GM12801 (cell line): ENCODE results near the gene PPP2R5E.

Experiments
- TF ChIP-seq, protein P1 (sequence below): IDR thresholded peaks from one replicate; pipeline ENCODE4 v1.5.1; 2011; ENCODE audit warnings: control low read depth; ENCODE audit not compliant: insufficient read length; ENCODE audit errors: extremely low read depth

The PPP2R5E gene

DNA sequence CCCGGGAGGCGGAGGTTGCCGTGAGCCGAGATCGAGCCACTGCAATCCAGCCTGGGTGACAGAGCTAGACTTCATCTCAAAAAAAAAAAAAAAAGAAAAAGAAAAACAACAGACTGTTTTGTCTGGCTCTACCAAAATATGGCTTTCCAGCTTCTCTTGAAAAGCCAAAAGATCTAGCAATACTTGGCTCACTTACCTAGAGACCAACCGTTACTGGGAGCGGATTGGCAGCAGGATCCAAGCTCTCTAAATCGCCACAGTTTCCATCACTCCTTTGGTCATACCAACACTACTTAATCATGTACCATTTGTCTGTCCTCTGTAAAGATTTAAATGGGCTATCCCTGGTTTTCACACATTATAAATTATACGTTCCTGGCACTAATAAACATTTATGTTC lies 136.8 kb downstream of the PPP2R5E start:
- TF ChIP-seq, protein P1, sequence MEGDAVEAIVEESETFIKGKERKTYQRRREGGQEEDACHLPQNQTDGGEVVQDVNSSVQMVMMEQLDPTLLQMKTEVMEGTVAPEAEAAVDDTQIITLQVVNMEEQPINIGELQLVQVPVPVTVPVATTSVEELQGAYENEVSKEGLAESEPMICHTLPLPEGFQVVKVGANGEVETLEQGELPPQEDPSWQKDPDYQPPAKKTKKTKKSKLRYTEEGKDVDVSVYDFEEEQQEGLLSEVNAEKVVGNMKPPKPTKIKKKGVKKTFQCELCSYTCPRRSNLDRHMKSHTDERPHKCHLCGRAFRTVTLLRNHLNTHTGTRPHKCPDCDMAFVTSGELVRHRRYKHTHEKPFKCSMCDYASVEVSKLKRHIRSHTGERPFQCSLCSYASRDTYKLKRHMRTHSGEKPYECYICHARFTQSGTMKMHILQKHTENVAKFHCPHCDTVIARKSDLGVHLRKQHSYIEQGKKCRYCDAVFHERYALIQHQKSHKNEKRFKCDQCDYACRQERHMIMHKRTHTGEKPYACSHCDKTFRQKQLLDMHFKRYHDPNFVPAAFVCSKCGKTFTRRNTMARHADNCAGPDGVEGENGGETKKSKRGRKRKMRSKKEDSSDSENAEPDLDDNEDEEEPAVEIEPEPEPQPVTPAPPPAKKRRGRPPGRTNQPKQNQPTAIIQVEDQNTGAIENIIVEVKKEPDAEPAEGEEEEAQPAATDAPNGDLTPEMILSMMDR: no peak

DNA sequence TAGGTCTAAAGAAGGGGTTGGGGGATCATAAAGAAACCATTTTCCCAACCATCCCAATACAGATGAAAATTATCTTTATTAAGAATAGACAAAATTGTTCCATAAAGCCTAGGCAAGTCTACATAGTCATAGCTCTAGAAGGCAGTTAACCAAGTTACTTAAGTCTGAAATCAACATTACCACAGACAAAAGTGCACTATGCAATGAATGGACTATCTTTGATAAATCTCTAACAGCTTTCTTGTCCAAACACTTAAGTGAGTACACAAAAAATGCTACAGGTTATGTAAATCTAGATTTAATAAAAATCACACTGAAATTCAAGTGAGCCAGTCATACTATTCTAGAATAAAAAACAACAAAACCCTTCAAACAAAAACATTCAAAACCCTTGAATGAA lies 137.5 kb downstream of the PPP2R5E start:
- TF ChIP-seq, protein P1: no peak

DNA sequence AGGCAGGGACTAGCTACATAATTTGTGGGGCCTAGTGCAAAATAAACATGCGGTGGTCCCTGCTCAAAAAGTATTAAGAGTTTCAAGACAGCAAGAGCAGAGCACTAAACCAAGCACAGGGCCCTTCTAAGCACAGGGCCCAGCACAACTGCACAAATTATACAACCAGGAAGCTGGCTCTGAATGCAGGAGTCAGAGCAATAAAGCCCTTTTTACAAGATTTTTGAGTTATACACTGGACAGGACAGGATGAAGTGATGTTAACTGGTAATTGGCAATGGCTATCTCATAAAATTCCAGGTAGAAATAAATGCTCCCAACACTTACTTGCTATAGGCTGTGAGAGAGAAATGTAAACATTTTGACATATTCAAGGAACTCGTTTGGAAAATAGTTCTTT lies 138.3 kb downstream of the PPP2R5E start:
- TF ChIP-seq, protein P1: no peak

DNA sequence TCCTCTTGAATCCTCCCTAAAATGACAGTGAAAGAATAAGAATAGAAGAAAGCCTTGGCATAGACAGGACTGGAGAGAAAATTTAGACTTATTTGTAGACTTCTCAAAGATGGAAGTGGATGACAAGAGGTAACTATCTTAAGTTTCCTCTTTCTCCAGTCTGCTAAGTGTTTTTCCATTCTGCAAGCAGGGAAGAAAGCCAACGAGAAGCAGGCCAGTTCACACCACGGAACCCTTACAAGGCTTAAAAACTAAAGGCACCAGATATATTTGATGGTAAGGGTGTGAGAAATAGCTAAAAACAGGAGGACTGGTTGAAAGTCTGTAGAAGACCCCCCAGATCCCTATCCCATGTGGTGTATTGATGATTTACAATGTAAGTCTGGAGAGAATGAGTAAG lies 141.5 kb downstream of the PPP2R5E start:
- TF ChIP-seq, protein P1: no peak

DNA sequence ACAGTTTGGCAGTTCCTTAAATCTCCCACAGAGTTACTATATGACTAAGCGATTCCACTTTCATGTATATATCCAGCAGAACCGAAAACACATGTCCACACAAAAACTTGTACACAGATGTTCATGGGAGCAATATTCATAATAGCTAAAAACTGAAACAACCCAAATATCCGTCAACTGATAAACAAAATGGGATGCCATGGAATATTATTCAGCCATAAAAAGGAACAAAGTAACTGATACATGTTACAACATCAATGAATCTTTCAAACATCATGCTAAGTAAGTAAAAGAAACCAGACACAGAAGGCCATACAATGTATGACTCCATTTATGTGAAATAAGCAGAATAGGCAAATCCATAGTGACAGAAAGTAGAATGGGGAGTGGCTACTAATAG lies 144.2 kb downstream of the PPP2R5E start:
- TF ChIP-seq, protein P1: no peak

DNA sequence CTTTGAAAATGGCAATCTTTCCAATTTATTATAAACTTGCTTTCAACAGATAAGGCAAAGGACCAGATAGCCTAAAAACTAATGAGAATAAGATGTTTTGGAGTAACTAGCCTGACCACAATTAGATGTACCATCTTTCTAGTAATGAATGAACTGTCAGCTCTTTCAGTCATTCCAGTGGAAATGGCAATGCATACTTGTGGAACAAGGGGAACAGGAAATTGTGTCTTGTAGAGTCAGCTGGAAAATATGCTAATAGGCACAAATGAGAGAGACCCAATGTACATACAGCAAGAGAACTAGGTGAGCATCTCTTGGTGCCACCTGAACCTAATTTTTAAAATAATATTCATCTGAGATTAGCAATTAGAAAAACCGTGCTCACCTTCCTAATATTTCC lies 148.3 kb downstream of the PPP2R5E start:
- TF ChIP-seq, protein P1: no peak

DNA sequence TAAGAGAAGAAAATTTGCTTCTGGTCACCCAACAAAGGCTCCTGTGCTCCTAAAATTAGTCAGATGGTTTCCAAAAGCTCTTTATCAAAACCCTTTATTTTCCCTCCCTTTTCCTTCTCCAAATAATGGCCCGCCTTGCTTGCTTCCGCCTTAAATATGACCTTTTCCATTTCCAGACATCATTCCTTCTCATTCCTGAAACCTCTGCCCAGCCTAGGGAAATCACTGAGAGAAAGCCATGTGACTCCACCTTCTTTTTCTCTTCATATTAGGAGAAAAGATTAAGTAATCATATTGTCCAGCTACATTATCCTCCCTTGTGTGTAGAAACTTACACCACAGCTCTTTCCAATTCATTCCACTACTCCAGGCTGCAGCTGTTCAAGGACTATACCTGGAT lies 148.7 kb downstream of the PPP2R5E start:
- TF ChIP-seq, protein P1: no peak

DNA sequence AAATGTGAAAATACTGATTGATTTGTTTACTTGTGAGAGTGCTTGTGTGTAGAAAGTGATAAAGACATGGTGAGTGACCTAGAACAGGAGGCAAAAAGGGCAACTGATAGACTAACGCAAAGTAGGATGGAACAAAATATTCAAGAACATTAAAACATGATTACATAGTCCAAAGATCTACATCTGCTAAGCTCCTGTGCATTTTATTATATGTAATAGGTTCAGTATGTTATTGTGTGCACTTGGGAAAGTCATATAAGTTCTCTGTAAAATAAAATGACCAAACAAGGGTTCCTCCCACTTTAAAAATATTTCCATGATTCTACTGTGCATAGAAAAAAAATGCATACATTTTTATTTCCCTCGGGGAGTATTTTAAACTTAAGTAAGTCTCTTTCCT lies 150.2 kb downstream of the PPP2R5E start:
- TF ChIP-seq, protein P1: no peak
